ENCODE results near the gene GNG13.

The GNG13 gene

GRCh38 chr16:813204-813915 is 12.8 kb upstream of the GNG13 start:
- FAIRE-seq: no peak

- no peak for FAIRE-seq
Measured at GRCh38 chr16:808085-808386, 7.5 kb upstream of the GNG13 start.

GRCh38 chr16:807347-808084 is 7.0 kb upstream of the GNG13 start:
- FAIRE-seq: no peak

GRCh38 chr16:805474-805873 is 4.9 kb upstream of the GNG13 start:
- no peak for FAIRE-seq

GRCh38 chr16:804193-805048 is 3.9 kb upstream of the GNG13 start:
- no peak for FAIRE-seq

- FAIRE-seq: no peak
Measured at GRCh38 chr16:803754-804080, 3.2 kb upstream of the GNG13 start.

- FAIRE-seq: no peak
Measured at GRCh38 chr16:802914-803753, 2.6 kb upstream of the GNG13 start.

GRCh38 chr16:802461-802860 is 1.9 kb upstream of the GNG13 start:
- FAIRE-seq: no peak

- no peak for FAIRE-seq
Measured at GRCh38 chr16:801584-802363, 1.2 kb upstream of the GNG13 start.

GRCh38 chr16:800834-801511 is 439 bp upstream of the GNG13 start:
- no peak for FAIRE-seq

GRCh38 chr16:799111-799947 is 1.2 kb downstream of the GNG13 start:
- FAIRE-seq: no peak

GRCh38 chr16:798666-799065 is 1.9 kb downstream of the GNG13 start:
- FAIRE-seq: no peak

GRCh38 chr16:797686-798085 is 2.8 kb downstream of the GNG13 start:
- FAIRE-seq: no peak

- FAIRE-seq: no peak
Measured at GRCh38 chr16:797120-797420, 3.5 kb downstream of the GNG13 start.

GRCh38 chr16:796296-797119 is 4.0 kb downstream of the GNG13 start:
- no peak for FAIRE-seq

GRCh38 chr16:795580-796229 is 4.8 kb downstream of the GNG13 start:
- FAIRE-seq: no peak

- FAIRE-seq: no peak
Measured at GRCh38 chr16:794853-795466, 5.6 kb downstream of the GNG13 start.

- FAIRE-seq: no peak
Measured at GRCh38 chr16:794091-794822, 6.3 kb downstream of the GNG13 start.
